H1 (cell line): ENCODE measurements around the gene ALG9. TPM values are rescaled to one million over a fixed set of nuclear protein-coding genes. Genes with fewer than 3 reads are reported as not detected.

ENCODE experiments used
- ASH2L ChIP-seq: fragments of 200-600, 300-600 bp; sonication (generic); IDR thresholded peaks from one replicate; pipeline ENCODE4 v1.7.1; 2017; ENCODE audit warnings: low read length
- FOSL1 ChIP-seq: IDR thresholded peaks from 2 replicates; pipeline ENCODE4 v1.6.1; 2011; ENCODE audit warnings: mild to moderate bottlenecking, low read depth, low read length, moderate library complexity; ENCODE audit not compliant: insufficient read depth
- HDAC2 ChIP-seq, 2 experiments: fragments of 300-600 bp in 1 of 2; sonication (generic) in 1 of 2; IDR thresholded peaks; 2 replicates each; pipeline ENCODE4 v1.6.1; 2011 to 2012; ENCODE audit warnings: low read depth in 2 of 2, low read length in 2 of 2, mild to moderate bottlenecking in 2 of 2, moderate library complexity in 2 of 2, borderline replicate concordance in 1 of 2, inconsistent platforms in 1 of 2
- SUZ12 ChIP-seq: fragments of 200-600 bp; sonication (generic); IDR thresholded peaks from 2 replicates; pipeline ENCODE4 v1.6.1; 2012; ENCODE audit warnings: mild to moderate bottlenecking, inconsistent platforms, low read length, moderate library complexity, mixed read lengths
- polyA plus RNA-seq, 7 experiments: library from polyadenylated mRNA; depleted of rRNA in 3 of 7; stranded (reverse) in 5 of 7; unstranded in 2 of 7; fragments of >200 nt in 5 of 7; fragments of 200-250 nt in 2 of 7; gene quantifications; 1 replicate in 5 of 7; 2 replicates in 1 of 7; 4 replicates in 1 of 7; pipeline versions ENCODE4 v1.2.1 to v1.2.3, GENCODE V29; 2011 to 2013; ENCODE audit warnings: missing spikeins in 2 of 7, mixed read lengths in 2 of 7
- total RNA-seq: library from RNA; stranded (reverse); fragmentation: NEBNext Ultra II Directional; extraction: Animal tissue kit (Norgen Biotek cat#: 25700); gene quantifications from 2 replicates; pipeline ENCODE4 v1.2.1, GENCODE V29; 2021
- TF ChIP-seq, protein P1 (sequence below): IDR thresholded peaks from 2 replicates; pipeline ENCODE4 v1.6.1; 2011; ENCODE audit warnings: low read depth, mild to moderate bottlenecking, low read length; ENCODE audit not compliant: insufficient read depth

Gene ALG9
- total and polyA plus RNA-seq, 2 of the 8 experiments (the other 6 are each of a cell fraction or from before 2014, with no cell fraction given) = 23.5 to 24.5 TPM

DNA sequence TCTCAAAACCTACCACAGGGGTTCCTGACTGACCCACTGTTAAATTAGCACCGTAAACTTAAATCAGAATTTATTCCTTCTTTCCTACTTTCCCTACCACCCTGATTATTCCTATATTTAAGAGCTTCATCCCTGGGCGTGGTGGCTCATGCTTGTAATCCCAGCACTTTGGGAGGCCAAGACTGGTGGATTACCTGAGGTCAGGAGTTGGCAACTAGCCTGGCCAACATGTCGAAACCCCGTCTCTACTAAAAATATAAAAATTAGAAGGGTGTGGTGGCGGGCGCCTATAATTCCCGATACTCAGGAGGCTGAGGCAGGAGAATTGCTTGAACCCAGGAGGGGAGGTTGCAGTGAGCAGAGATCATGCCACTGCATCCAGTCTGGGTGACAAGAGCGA, 20.3 kb downstream of the ALG9 start (continued):
- TF ChIP-seq FOSL1 (no peak), SUZ12 (no peak), HDAC2 (IDR thresholded peaks at IDR 0.05; ENCODE audit: borderline replicate concordance in 1 of 2, low read depth in 2 of 2, low read length in 2 of 2) (no peak), ASH2L (no peak)
- TF ChIP-seq, protein P1, sequence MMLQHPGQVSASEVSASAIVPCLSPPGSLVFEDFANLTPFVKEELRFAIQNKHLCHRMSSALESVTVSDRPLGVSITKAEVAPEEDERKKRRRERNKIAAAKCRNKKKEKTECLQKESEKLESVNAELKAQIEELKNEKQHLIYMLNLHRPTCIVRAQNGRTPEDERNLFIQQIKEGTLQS = no peak
